ENCODE results near the gene R3HDM2. TPM values are rescaled to one million over a fixed set of nuclear protein-coding genes. Genes with fewer than 3 reads are reported as not detected.

R3HDM2 gene
- total and polyA plus RNA-seq, 4 donors, result 7.4 to 28.9 (median 15.1) TPM

DNA sequence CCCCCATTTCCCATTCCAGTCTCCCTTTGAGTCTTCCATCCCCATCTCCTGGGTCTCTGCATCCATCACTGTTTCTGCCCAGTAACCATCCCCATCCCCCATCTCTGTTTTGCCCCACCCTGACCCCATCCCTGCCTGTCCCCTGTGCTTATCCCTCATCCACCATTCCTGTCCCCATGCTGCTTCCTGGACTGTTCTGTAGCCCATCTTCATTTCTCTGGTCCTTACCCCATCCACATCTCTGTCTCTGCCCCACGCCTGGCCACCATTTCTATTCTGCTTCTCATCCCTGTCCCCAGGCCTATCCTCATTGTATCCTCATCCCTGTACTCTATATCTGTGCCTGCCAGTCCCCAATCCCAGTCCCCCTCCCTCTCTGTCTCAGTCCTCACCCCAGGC lies 210.1 kb downstream of the R3HDM2 start:
- Histone ChIP-seq H3K27me3 (ENCODE audit: control insufficient read depth in 4 of 4, insufficient read depth in 4 of 4, low read length in 3 of 4) (peaks cover 0 to 26% (median 17%) of the 10 kb centered on the region in 4 donors), H3K4me1 (ENCODE audit: control insufficient read depth in 4 of 4, insufficient read depth in 4 of 4, low read length in 3 of 4) (peaks cover 5 to 22% (median 12%) of the 10 kb centered on the region in 4 donors), H3K9me3 (ENCODE audit: control insufficient read depth in 4 of 4, low read length in 3 of 4) (no peaks in the 10 kb centered on the region), H3K9ac (ENCODE audit: low read depth in 1 of 2, low read length in 2 of 2) (no peak overlapping the region), H3K4me3 (ENCODE audit: low read depth in 1 of 3, low read length in 3 of 3) (no peak overlapping the region), H3K36me3 (ENCODE audit: control insufficient read depth in 4 of 4, insufficient read depth in 3 of 4, low read depth in 1 of 4, low read length in 3 of 4) (no peaks in the 10 kb centered on the region), H3K27ac (ENCODE audit: low read depth in 1 of 2, low read length in 2 of 2) (no peak overlapping the region)
- TF ChIP-seq, protein P1, sequence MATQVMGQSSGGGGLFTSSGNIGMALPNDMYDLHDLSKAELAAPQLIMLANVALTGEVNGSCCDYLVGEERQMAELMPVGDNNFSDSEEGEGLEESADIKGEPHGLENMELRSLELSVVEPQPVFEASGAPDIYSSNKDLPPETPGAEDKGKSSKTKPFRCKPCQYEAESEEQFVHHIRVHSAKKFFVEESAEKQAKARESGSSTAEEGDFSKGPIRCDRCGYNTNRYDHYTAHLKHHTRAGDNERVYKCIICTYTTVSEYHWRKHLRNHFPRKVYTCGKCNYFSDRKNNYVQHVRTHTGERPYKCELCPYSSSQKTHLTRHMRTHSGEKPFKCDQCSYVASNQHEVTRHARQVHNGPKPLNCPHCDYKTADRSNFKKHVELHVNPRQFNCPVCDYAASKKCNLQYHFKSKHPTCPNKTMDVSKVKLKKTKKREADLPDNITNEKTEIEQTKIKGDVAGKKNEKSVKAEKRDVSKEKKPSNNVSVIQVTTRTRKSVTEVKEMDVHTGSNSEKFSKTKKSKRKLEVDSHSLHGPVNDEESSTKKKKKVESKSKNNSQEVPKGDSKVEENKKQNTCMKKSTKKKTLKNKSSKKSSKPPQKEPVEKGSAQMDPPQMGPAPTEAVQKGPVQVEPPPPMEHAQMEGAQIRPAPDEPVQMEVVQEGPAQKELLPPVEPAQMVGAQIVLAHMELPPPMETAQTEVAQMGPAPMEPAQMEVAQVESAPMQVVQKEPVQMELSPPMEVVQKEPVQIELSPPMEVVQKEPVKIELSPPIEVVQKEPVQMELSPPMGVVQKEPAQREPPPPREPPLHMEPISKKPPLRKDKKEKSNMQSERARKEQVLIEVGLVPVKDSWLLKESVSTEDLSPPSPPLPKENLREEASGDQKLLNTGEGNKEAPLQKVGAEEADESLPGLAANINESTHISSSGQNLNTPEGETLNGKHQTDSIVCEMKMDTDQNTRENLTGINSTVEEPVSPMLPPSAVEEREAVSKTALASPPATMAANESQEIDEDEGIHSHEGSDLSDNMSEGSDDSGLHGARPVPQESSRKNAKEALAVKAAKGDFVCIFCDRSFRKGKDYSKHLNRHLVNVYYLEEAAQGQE (IDR thresholded peaks at IDR 0.05), result no peak
- TF ChIP-seq FOXA1 (IDR thresholded peaks at IDR 0.05), result no peak
- TF ChIP-seq, protein P2, sequence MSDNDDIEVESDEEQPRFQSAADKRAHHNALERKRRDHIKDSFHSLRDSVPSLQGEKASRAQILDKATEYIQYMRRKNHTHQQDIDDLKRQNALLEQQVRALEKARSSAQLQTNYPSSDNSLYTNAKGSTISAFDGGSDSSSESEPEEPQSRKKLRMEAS (IDR thresholded peaks at IDR 0.05), result no peak
- DNase-seq (ENCODE audit: low spot score), result no peak
- 43% methylated on average over 1 of the region's 1 CpG for WGBS

DNA sequence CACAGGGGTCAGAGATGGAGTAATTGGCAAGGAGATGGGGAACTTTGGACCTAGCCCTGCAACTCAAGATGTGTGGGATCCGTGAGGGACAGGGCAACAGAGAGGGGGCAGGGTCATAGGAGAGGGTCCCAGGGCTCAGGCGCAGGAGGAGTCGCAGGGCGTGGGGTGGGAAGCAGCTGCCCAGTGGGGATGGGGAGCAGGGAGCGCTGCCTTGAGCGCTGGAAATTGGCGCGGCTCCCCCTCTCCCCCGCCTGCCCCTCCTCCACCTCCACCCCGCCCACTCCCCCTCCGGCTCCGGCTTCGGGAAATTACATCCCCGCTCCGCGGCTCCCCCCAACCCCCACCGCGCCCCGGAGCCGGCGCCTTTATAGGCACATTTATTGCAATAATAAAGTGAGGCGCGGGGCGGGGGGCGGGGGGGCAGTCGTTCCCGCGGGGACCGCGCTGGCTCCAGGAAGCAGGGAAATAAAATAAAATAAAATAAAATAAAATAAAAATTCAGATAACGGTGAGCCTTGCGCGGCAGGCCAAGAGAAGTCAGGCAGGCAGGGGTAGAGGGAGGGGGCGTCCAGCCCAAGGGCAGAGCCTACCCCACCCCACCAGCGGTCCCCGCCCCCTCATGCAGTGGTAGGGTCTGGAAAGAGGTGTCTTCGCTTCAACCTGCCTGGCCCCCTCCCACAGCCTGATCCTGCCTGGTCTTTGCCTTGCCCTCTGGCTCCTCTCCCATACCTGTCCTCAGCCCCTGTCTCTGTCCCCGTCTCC lies 210.7 kb downstream of the R3HDM2 start:
- TF ChIP-seq, protein P2 (IDR thresholded peaks at IDR 0.05), result no peak
- no peak for TF ChIP-seq RXRA (IDR thresholded peaks at IDR 0.05)
- TF ChIP-seq, protein P3, sequence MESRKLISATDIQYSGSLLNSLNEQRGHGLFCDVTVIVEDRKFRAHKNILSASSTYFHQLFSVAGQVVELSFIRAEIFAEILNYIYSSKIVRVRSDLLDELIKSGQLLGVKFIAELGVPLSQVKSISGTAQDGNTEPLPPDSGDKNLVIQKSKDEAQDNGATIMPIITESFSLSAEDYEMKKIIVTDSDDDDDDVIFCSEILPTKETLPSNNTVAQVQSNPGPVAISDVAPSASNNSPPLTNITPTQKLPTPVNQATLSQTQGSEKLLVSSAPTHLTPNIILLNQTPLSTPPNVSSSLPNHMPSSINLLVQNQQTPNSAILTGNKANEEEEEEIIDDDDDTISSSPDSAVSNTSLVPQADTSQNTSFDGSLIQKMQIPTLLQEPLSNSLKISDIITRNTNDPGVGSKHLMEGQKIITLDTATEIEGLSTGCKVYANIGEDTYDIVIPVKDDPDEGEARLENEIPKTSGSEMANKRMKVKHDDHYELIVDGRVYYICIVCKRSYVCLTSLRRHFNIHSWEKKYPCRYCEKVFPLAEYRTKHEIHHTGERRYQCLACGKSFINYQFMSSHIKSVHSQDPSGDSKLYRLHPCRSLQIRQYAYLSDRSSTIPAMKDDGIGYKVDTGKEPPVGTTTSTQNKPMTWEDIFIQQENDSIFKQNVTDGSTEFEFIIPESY (IDR thresholded peaks at IDR 0.05), result no peak
- TF ChIP-seq, protein P4, sequence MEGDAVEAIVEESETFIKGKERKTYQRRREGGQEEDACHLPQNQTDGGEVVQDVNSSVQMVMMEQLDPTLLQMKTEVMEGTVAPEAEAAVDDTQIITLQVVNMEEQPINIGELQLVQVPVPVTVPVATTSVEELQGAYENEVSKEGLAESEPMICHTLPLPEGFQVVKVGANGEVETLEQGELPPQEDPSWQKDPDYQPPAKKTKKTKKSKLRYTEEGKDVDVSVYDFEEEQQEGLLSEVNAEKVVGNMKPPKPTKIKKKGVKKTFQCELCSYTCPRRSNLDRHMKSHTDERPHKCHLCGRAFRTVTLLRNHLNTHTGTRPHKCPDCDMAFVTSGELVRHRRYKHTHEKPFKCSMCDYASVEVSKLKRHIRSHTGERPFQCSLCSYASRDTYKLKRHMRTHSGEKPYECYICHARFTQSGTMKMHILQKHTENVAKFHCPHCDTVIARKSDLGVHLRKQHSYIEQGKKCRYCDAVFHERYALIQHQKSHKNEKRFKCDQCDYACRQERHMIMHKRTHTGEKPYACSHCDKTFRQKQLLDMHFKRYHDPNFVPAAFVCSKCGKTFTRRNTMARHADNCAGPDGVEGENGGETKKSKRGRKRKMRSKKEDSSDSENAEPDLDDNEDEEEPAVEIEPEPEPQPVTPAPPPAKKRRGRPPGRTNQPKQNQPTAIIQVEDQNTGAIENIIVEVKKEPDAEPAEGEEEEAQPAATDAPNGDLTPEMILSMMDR (IDR thresholded peaks at IDR 0.05; ENCODE audit: low read depth, low read length, missing input control), result no peak
- TF ChIP-seq HNF4G (IDR thresholded peaks at IDR 0.05), result no peak
- no peak for TF ChIP-seq EGR1 (IDR thresholded peaks at IDR 0.05; ENCODE audit: low read depth in 2 of 2)
- TF ChIP-seq GABPA (IDR thresholded peaks at IDR 0.05 in 1 of 2, conservative IDR thresholded peaks at IDR 0.05 in 1 of 2), result no peak
- TF ChIP-seq SP1 (IDR thresholded peaks at IDR 0.05), result no peak
- TF ChIP-seq, protein P5, sequence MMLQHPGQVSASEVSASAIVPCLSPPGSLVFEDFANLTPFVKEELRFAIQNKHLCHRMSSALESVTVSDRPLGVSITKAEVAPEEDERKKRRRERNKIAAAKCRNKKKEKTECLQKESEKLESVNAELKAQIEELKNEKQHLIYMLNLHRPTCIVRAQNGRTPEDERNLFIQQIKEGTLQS (IDR thresholded peaks at IDR 0.05), result no peak
- TF ChIP-seq NR2F2 (IDR thresholded peaks at IDR 0.05), result no peak
- no peak for TF ChIP-seq FOXA2 (IDR thresholded peaks at IDR 0.05)
- TF ChIP-seq YY1 (IDR thresholded peaks at IDR 0.05), result no peak
- TF ChIP-seq JUND (IDR thresholded peaks at IDR 0.05), result no peak
- no peak for TF ChIP-seq RAD21 (IDR thresholded peaks at IDR 0.05)
- no peak for TF ChIP-seq FOXA1 (IDR thresholded peaks at IDR 0.05)
- TF ChIP-seq, protein P1 (IDR thresholded peaks at IDR 0.05), result no peak
- no peak for TF ChIP-seq HNF4A (conservative IDR thresholded peaks at IDR 0.05)
- no peak for TF ChIP-seq TAF1 (conservative IDR thresholded peaks at IDR 0.05)
- Histone ChIP-seq H3K4me1 (ENCODE audit: control insufficient read depth in 4 of 4, insufficient read depth in 4 of 4, low read length in 3 of 4) (peaks cover 5 to 24% (median 11%) of the 10 kb centered on the region in 4 donors), H3K9me3 (ENCODE audit: control insufficient read depth in 4 of 4, low read length in 3 of 4) (no peaks in the 10 kb centered on the region), H3K27me3 (ENCODE audit: control insufficient read depth in 4 of 4, insufficient read depth in 4 of 4, low read length in 3 of 4) (peaks cover 0 to 26% (median 18%) of the 10 kb centered on the region in 4 donors), H3K9ac (ENCODE audit: low read depth in 1 of 2, low read length in 2 of 2) (no peak overlapping the region), H3K36me3 (ENCODE audit: control insufficient read depth in 4 of 4, insufficient read depth in 3 of 4, low read depth in 1 of 4, low read length in 3 of 4) (no peaks in the 10 kb centered on the region), H3K27ac (ENCODE audit: low read depth in 1 of 2, low read length in 2 of 2) (no peak overlapping the region), H3K4me3 (ENCODE audit: low read depth in 1 of 3, low read length in 3 of 3) (no peak overlapping the region)
- no peak for DNase-seq (ENCODE audit: low spot score)
- WGBS, result 8% methylated on average over 38 of the region's 38 CpGs

Measured in liver (tissue), 9 donors.